SK-N-MC (cell line): Measurements from ENCODE around the gene ARMC9.

Experiments
- EZH2 ChIP-seq: fragments of 200-600 bp; sonication (generic); IDR thresholded peaks from one replicate; pipeline ENCODE4 v1.6.1; 2017; ENCODE audit warnings: antibody characterized with exemption
- POLR2AphosphoS5 ChIP-seq: IDR thresholded peaks from 2 replicates; pipeline ENCODE4 v1.6.1; 2012; ENCODE audit warnings: mild to moderate bottlenecking, low read depth, low read length, borderline replicate concordance

GRCh38 chr2:231317579-231317978, 119.1 kb downstream of the ARMC9 start:
- no peak for TF ChIP-seq EZH2
- no peak for TF ChIP-seq POLR2AphosphoS5
